CD4-positive, alpha-beta T cell treated with Interleukin-12 subunit alpha and Interleukin-12 subunit beta, for 1 hour (primary cell): Measurements from ENCODE around the gene ERBB4.
"Not testable (repeated sequence)": the region's sequence is repeated elsewhere in the genome, so short reads cannot be mapped to it uniquely, and the experiment has no call there.

Source experiments
- DNase-seq: peaks from one replicate; pipeline ENCODE4 v3.0.0-alpha.2; 2020

The ERBB4 gene

GRCh38 chr2:212037062-212037461, 501.5 kb downstream of the ERBB4 start:
- no peak for DNase-seq

- DNase-seq: no peak
These were observed 503.6 kb downstream of the ERBB4 start for GRCh38 chr2:212034841-212035585.

- DNase-seq: no peak
These were observed 504.7 kb downstream of the ERBB4 start for GRCh38 chr2:212033888-212034287.

GRCh38 chr2:212032536-212033219, 505.9 kb downstream of the ERBB4 start:
- no peak for DNase-seq

GRCh38 chr2:212032032-212032431, 506.6 kb downstream of the ERBB4 start:
- DNase-seq: no peak

GRCh38 chr2:212030709-212031108, 507.9 kb downstream of the ERBB4 start:
- DNase-seq: no peak

GRCh38 chr2:212028798-212029394, 509.7 kb downstream of the ERBB4 start:
- no peak for DNase-seq

GRCh38 chr2:212027681-212028628, 510.6 kb downstream of the ERBB4 start:
- DNase-seq: no peak

- DNase-seq: no peak
These were observed 514.6 kb downstream of the ERBB4 start for GRCh38 chr2:212024040-212024439.

GRCh38 chr2:212022966-212023365, 515.6 kb downstream of the ERBB4 start:
- no peak for DNase-seq

GRCh38 chr2:212021947-212022346, 516.7 kb downstream of the ERBB4 start:
- DNase-seq: no peak

GRCh38 chr2:212015588-212015987, 523.0 kb downstream of the ERBB4 start:
- DNase-seq: no peak

- no peak for DNase-seq
These were observed 525.0 kb downstream of the ERBB4 start for GRCh38 chr2:212013626-212014025.

- DNase-seq: not testable (repeated sequence)
These were observed 528.3 kb downstream of the ERBB4 start for GRCh38 chr2:212010305-212010704.

GRCh38 chr2:212007972-212008371, 530.6 kb downstream of the ERBB4 start:
- DNase-seq: no peak

- no peak for DNase-seq
These were observed 533.4 kb downstream of the ERBB4 start for GRCh38 chr2:212005085-212005671.

- no peak for DNase-seq
These were observed 537.3 kb downstream of the ERBB4 start for GRCh38 chr2:212001325-212001724.

GRCh38 chr2:211996857-211997256, 541.7 kb downstream of the ERBB4 start:
- no peak for DNase-seq

GRCh38 chr2:211994806-211995205, 543.8 kb downstream of the ERBB4 start:
- no peak for DNase-seq

GRCh38 chr2:211990335-211990734, 548.3 kb downstream of the ERBB4 start:
- no peak for DNase-seq

- DNase-seq: no peak
These were observed 552.3 kb downstream of the ERBB4 start for GRCh38 chr2:211986313-211986712.

- no peak for DNase-seq
These were observed 553.2 kb downstream of the ERBB4 start for GRCh38 chr2:211985393-211985792.

- DNase-seq: no peak
These were observed 556.4 kb downstream of the ERBB4 start for GRCh38 chr2:211982162-211982561.
